ENCODE measurements around the gene FGF1. TPM values are rescaled to one million over a fixed set of nuclear protein-coding genes. Genes with fewer than 3 reads are reported as not detected.

Gene FGF1
- total and polyA plus RNA-seq, 9 donors, result 5.5 to 12.1 (median 7.1) TPM

DNA sequence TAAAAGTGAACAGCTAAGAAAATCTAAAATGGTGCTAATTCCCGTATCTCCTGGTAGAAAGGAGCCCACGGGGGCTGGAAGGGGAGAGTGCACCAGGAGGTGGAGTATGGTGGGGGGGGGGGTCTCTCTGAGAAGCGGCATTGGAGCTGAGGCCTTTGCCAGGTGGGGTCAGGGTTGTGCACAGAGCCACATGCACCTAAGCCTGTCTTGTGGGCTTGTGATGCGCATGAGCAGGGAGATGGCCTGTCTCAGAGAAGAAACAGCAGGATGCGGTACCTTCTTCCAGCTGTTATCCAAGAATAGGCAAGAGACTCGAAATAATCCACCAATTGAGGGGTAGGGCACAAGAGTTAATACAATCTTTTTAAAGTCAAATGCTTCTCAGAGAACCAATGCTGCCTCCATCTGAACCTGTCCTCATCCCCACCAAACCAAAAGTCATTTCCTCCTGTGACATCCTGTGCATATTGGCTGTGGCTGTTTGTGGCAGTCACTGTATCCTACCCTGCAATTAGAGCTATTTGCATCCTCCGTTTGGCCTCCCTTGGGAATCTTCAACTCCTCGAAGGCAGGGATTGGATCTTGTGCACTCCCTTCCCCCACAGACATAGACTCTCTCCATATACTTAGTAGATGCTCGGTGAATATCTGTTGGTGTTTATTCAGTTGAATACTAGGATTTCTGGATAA, 45.4 kb downstream of the FGF1 start:
- Histone ChIP-seq H3K27me3 (ENCODE audit: control insufficient read depth, insufficient read depth, low read length) (no peaks in the 10 kb centered on the region), H3K4me3 (ENCODE audit: low read length) (no peak overlapping the region), H3K27ac (ENCODE audit: low read length) (no peak overlapping the region), H3K9me3 (replicated peaks; ENCODE audit: control insufficient read depth, low read depth, low read length) (no peaks in the 10 kb centered on the region), H3K36me3 (ENCODE audit: control insufficient read depth, insufficient read depth, low read length) (no peaks in the 10 kb centered on the region), H3K4me1 (ENCODE audit: control insufficient read depth, insufficient read depth, low read length) (peaks cover 11% of the 10 kb centered on the region)
- 63% methylated on average over 5 of the region's 9 CpGs for WGBS (ENCODE audit: insufficient coverage)
- DNase-seq, result no peak

DNA sequence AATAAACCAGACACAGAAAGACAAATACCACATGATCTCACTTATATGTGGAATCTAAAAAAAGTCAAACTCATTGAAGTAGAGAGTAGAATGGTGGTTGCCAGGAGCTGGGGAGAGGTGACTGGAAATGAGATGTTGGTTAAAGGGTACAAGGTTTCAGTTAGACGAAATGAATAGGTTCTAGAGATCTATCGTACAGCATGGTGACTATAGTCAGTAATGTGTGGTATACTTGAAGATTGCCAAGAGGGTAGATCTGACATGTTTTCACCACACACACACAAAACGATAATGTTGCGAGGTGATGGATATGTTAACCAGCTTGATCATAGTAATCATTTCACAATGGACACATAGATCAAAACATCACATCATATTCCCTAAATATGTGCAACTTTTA, 46.4 kb downstream of the FGF1 start:
- H3K27ac ChIP-seq (ENCODE audit: low read length), result no peak overlapping the region
- no peak overlapping the region for H3K4me3 ChIP-seq (ENCODE audit: low read length)
- H3K4me1 ChIP-seq (ENCODE audit: control insufficient read depth, insufficient read depth, low read length), result peaks cover 7% of the 10 kb centered on the region
- no peak for DNase-seq
- H3K9me3 ChIP-seq (replicated peaks; ENCODE audit: control insufficient read depth, low read depth, low read length), result no peaks in the 10 kb centered on the region
- H3K36me3 ChIP-seq (ENCODE audit: control insufficient read depth, insufficient read depth, low read length), result no peaks in the 10 kb centered on the region
- 0% methylated on average over 1 of the region's 4 CpGs for WGBS (ENCODE audit: insufficient coverage)
- H3K27me3 ChIP-seq (ENCODE audit: control insufficient read depth, insufficient read depth, low read length), result no peaks in the 10 kb centered on the region

DNA sequence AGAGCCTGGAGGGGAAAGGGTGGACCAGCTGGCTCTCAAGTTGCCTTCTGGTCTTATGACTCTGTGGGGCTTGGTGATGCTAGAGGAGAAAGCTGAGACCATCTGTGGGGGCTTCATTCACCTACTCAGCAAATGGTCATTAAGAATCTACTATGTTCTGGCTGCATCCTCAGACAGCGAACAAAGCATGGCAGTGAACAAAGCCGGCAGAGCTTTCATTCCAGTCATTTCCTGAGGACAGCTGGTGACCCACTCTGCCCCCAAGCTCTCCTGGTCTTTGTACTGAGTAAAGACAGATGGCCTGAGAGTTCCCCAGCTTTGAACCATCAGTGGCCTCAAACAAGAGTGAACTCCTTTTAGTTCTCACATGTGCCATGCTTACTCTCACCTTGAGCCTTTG, 48.0 kb downstream of the FGF1 start:
- Histone ChIP-seq H3K27me3 (ENCODE audit: control insufficient read depth, insufficient read depth, low read length) (no peaks in the 10 kb centered on the region), H3K9me3 (replicated peaks; ENCODE audit: control insufficient read depth, low read depth, low read length) (no peaks in the 10 kb centered on the region), H3K4me1 (ENCODE audit: control insufficient read depth, insufficient read depth, low read length) (peaks cover 4% of the 10 kb centered on the region), H3K36me3 (ENCODE audit: control insufficient read depth, insufficient read depth, low read length) (no peaks in the 10 kb centered on the region), H3K4me3 (ENCODE audit: low read length) (no peak overlapping the region), H3K27ac (ENCODE audit: low read length) (no peak overlapping the region)
- no peak for DNase-seq
- 70% methylated on average over 2 of the region's 2 CpGs for WGBS (ENCODE audit: insufficient coverage)

DNA sequence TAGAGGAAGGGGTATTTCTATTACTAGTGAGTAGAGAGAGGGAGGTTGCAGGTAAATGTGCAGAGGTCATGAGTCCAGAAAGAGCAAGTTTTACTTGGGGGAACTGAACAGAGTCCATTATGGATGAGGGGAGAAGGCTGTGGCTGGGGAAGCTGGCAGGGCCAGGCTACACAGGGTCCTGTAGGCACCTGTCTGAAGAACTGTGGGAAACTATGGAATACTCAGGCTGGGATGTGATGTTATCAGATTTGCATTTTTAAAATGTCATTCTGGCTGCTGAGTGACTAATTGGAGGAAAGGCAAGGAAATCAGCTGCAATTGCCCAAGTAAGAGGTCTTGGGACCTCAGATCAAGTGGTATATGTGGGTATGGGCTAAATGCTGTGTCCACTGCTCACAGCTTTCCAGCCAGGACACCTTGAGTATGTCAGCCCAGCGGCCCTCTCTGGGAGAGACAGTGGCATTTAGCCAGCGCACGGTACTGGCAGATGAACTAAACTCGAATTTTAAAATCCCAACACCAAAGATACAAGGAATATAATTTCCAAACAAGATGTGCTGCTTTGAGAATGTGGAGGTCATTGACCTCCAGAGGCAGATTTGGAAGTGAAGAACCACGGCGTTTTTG, 49.1 kb downstream of the FGF1 start:
- Histone ChIP-seq H3K9me3 (replicated peaks; ENCODE audit: control insufficient read depth, low read depth, low read length) (no peaks in the 10 kb centered on the region), H3K27me3 (ENCODE audit: control insufficient read depth, insufficient read depth, low read length) (no peaks in the 10 kb centered on the region), H3K36me3 (ENCODE audit: control insufficient read depth, insufficient read depth, low read length) (no peaks in the 10 kb centered on the region), H3K4me1 (ENCODE audit: control insufficient read depth, insufficient read depth, low read length) (peaks cover 4% of the 10 kb centered on the region), H3K4me3 (ENCODE audit: low read length) (no peak overlapping the region), H3K27ac (ENCODE audit: low read length) (no peak overlapping the region)
- no peak for DNase-seq
- 75% methylated on average over 2 of the region's 6 CpGs for WGBS (ENCODE audit: insufficient coverage)

DNA sequence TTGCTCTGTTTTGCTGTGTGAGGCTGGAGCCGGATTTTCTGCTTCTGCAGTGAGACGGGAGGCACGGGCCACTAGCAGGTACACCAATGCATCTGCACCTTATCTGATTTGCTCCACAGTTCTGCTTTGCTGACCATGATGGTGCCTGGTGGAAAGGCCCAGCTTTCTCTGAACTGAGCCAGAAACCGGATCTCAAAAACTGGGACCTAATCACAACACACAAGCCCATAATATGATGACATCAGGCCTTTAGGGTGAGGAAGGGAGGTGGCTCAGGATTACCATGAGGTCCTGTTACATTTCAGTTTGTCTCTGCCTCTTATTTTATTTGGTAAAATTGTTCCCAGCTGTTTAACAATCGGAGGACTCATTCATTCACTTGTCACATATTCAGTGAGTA, 49.8 kb downstream of the FGF1 start:
- Histone ChIP-seq H3K4me1 (ENCODE audit: control insufficient read depth, insufficient read depth, low read length) (peaks cover 5% of the 10 kb centered on the region), H3K27ac (ENCODE audit: low read length) (no peak overlapping the region), H3K36me3 (ENCODE audit: control insufficient read depth, insufficient read depth, low read length) (no peaks in the 10 kb centered on the region), H3K27me3 (ENCODE audit: control insufficient read depth, insufficient read depth, low read length) (no peaks in the 10 kb centered on the region), H3K4me3 (ENCODE audit: low read length) (no peak overlapping the region), H3K9me3 (replicated peaks; ENCODE audit: control insufficient read depth, low read depth, low read length) (no peaks in the 10 kb centered on the region)
- WGBS (ENCODE audit: insufficient coverage), result no CpG with 5 or more reads among the region's 5 CpGs
- no peak for DNase-seq

DNA sequence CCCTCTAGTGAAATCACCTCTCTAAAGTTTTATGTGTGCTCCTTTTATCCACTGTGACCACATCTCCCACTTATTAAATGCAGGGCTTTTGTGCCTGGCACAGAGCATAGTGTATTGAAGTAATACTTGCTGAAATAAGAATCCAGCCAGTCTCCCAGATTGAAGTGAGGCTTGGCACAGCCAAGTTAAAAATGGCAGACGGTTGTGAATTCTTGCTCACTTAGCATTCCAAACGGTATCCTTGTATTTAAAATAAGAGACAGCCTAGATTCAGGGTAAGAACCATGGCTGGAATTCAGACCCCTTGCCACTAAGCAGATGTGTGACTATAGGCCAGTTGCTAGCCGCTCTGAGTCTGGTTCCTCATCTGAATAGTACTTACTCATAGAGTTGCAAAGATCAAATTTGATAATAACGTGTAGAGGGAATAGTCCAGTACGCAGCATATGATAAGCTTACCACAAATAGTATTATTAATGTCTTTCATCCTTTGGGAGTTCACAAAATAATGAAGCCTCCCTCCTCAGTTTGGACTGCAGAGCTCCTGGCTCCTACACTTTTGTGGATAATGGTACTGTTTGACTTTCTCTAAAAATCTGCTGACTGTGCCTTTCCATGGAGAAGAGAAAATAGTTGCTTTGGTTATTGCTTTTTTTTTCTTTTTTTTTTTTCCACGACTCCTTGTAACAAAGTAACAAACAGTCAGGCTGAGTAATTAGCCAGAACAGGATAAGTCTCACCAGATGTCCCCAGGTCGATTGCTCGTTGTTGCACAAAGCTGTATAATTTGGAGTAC, 51.5 kb downstream of the FGF1 start:
- no CpG with 5 or more reads among the region's 8 CpGs for WGBS (ENCODE audit: insufficient coverage)
- H3K9me3 ChIP-seq (replicated peaks; ENCODE audit: control insufficient read depth, low read depth, low read length), result no peaks in the 10 kb centered on the region
- no peaks in the 10 kb centered on the region for H3K36me3 ChIP-seq (ENCODE audit: control insufficient read depth, insufficient read depth, low read length)
- no peak for DNase-seq
- H3K27me3 ChIP-seq (ENCODE audit: control insufficient read depth, insufficient read depth, low read length), result no peaks in the 10 kb centered on the region
- peaks cover 9% of the 10 kb centered on the region for H3K4me1 ChIP-seq (ENCODE audit: control insufficient read depth, insufficient read depth, low read length)
- H3K27ac ChIP-seq (ENCODE audit: low read length), result no peak overlapping the region
- H3K4me3 ChIP-seq (ENCODE audit: low read length), result no peak overlapping the region

DNA sequence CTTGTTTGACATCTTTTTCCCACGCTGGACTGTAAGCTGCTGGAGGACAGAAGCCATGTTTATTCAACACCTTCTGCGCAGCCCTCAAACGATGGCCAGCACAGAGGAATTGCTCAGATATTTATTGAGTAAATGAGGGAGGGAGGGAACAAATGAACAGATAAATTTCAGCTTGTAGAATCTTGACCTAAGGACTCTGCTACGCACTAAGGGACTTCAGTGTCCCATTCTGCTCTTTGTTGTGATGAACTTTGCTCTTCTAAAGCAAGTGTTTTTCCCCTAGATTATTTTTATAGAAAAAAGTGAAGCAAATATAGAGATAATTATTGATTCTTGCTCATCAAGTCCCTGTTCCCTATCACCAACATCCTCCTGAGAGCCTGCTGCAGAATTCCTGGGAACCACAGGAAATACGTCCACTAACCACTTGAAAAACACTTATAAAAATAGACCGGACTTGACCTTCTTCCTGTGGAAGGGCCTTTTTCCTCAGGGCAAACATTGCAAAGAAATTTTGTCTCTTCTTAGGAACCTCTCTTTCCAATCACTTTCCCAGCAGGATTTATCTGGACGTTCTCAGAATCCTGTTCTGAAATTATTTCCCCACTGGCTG, 54.9 kb downstream of the FGF1 start:
- WGBS (ENCODE audit: insufficient coverage), result 71% methylated on average over 5 of the region's 7 CpGs
- no peak for DNase-seq
- Histone ChIP-seq H3K4me3 (ENCODE audit: low read length) (no peak overlapping the region), H3K9me3 (replicated peaks; ENCODE audit: control insufficient read depth, low read depth, low read length) (no peaks in the 10 kb centered on the region), H3K36me3 (ENCODE audit: control insufficient read depth, insufficient read depth, low read length) (no peaks in the 10 kb centered on the region), H3K27ac (ENCODE audit: low read length) (peak overlapping the region; percentile 67), H3K27me3 (ENCODE audit: control insufficient read depth, insufficient read depth, low read length) (no peaks in the 10 kb centered on the region), H3K4me1 (ENCODE audit: control insufficient read depth, insufficient read depth, low read length) (peaks cover 9% of the 10 kb centered on the region)

DNA sequence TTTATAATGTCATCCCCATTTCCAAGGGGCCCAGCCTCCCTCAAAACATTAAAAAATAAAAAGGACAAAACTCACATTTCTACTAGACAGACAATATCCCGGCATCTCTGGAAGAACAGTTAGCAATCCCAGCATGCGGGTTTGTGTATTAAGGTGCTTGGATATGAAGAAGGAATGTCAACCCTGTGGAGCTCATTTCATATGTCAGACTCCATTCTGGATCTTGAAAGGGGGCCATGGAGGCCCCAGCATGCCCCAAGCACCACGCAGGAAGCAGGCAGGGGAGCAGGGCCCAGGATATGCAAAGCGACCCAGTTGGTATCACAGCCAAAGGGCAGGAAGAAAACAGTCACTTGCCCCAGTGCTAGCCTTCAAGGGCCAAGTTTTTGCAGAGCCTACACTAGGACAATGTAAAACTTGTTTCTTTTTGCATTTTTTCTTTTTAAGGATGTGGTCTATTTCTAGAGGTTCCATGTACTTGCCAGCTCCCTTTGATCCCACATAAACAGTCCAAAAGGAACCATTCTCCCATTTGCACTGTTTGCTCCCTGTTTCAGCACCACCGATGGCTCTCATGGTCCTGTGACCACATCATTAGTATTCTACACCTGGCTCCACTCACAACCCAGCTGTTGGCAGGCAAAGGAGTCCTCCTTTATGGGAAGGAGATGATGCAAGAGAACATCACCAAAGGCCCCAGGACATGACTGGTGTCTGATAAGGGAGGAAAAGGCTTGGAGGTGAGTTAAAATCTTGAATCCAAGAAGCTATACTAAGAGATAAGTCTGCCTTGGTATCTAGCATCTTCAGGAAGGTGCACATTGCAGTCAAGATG, 58.3 kb downstream of the FGF1 start:
- WGBS (ENCODE audit: insufficient coverage), result 77% methylated on average over 3 of the region's 5 CpGs
- Histone ChIP-seq H3K9me3 (replicated peaks; ENCODE audit: control insufficient read depth, low read depth, low read length) (no peaks in the 10 kb centered on the region), H3K4me3 (ENCODE audit: low read length) (no peak overlapping the region), H3K4me1 (ENCODE audit: control insufficient read depth, insufficient read depth, low read length) (peaks cover 12% of the 10 kb centered on the region), H3K36me3 (ENCODE audit: control insufficient read depth, insufficient read depth, low read length) (no peaks in the 10 kb centered on the region), H3K27me3 (ENCODE audit: control insufficient read depth, insufficient read depth, low read length) (no peaks in the 10 kb centered on the region), H3K27ac (ENCODE audit: low read length) (no peak overlapping the region)
- no peak for DNase-seq

DNA sequence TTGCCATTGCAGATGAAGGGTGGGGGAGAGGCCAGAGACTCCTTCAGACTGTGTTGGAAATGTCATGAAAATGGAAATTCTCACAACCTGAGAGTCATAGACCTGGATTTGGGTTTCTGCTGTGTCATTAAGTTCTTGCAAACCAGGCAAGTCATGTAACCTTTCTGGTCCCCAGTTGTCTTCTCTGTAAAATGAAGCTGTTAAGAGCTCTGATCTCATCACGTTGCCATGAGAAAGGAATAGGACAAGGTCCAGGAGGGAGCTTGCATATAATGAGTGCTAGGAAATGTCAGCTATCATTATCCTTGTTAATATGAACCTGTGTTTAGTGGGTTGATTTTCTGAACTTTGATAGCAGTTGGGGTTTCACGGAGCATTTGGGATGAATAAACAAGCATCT, 59.1 kb downstream of the FGF1 start:
- Histone ChIP-seq H3K4me3 (ENCODE audit: low read length) (no peak overlapping the region), H3K4me1 (ENCODE audit: control insufficient read depth, insufficient read depth, low read length) (peaks cover 12% of the 10 kb centered on the region), H3K36me3 (ENCODE audit: control insufficient read depth, insufficient read depth, low read length) (no peaks in the 10 kb centered on the region), H3K27ac (ENCODE audit: low read length) (no peak overlapping the region), H3K27me3 (ENCODE audit: control insufficient read depth, insufficient read depth, low read length) (no peaks in the 10 kb centered on the region), H3K9me3 (replicated peaks; ENCODE audit: control insufficient read depth, low read depth, low read length) (no peaks in the 10 kb centered on the region)
- DNase-seq, result no peak
- no CpG with 5 or more reads among the region's 2 CpGs for WGBS (ENCODE audit: insufficient coverage)
